HCT116 (cell line): ENCODE measurements around the gene TNNT2. TPM values are rescaled to one million over a fixed set of nuclear protein-coding genes. Genes with fewer than 3 reads are reported as not detected.

Experiments used
- ATAC-seq: fragments of 200-7000 bp; cut with Tn5 transposase; 2 replicates; pipeline ENCODE4 v1.9.1; 2020; ENCODE audit warnings: mild to moderate bottlenecking, moderate library complexity
- BruUV-seq: library from RNA; stranded (reverse); fragments of 400-500 nt; replicated peaks from 2 replicates; lab custom pipeline; 2021; lab: Mats Ljungman, UMichigan
- CTCF ChIA-PET: fragments of 300-600 bp; sonication (Branson Sonifier 250); formaldehyde crosslinking; loops from one replicate; lab custom pipeline; 2021; ENCODE audit warnings: antibody characterized with exemption; lab: Charles Lee
- POLR2A ChIA-PET: fragments of 300-600, 350-600 bp; sonication (Branson Sonifier 250); formaldehyde crosslinking; loops from one replicate; lab custom pipeline; 2021; ENCODE audit warnings: antibody characterized with exemption; lab: Charles Lee
- RAD21 ChIA-PET, 2 experiments: fragments of 300-600 bp; sonication (Branson Sonifier 250); formaldehyde crosslinking; loops; one replicate each; lab custom pipeline; 2023; ENCODE audit warnings: low total read pairs in 2 of 2; ENCODE audit not compliant: uncharacterized antibody in 2 of 2, unreplicated experiment in 2 of 2, low non-redundant PET in 1 of 2; lab: Charles Lee
- DNase-seq: peaks from one replicate; pipeline ENCODE4 v3.0.0-alpha.2; 2010; ENCODE audit warnings: low read depth, low spot score
- H2AFZ ChIP-seq: fragments of 200-600 bp; shearing (Covaris generic), sonication (generic); 2 replicates; pipeline ENCODE4 v1.6.1; 2017; ENCODE audit warnings: low read depth, mixed run types, mixed read lengths, antibody characterized with exemption, low read length; ENCODE audit not compliant: poor library complexity, severe bottlenecking
- H3K27ac ChIP-seq: 2 replicates; pipeline ENCODE4 v1.5.1; 2012; ENCODE audit warnings: low read depth, low read length
- H3K27me3 ChIP-seq: fragments of 200-600 bp; sonication (generic); 2 replicates; pipeline ENCODE4 v1.6.1; 2016; ENCODE audit warnings: mixed run types, low read length, mixed read lengths; ENCODE audit not compliant: insufficient read depth
- H3K36me3 ChIP-seq, 2 experiments: fragments of 200-500 bp in 1 of 2; fragments of 200-600 bp in 1 of 2; sonication (Bioruptor generic) in 1 of 2; sonication (generic) in 1 of 2; 2 replicates each; pipeline versions ENCODE4 v1.5.1 to v1.6.1; 2014 to 2016; ENCODE audit warnings: low read length in 2 of 2, inconsistent platforms in 1 of 2, mixed read lengths in 1 of 2, mixed run types in 1 of 2; ENCODE audit not compliant: insufficient read depth in 2 of 2, control insufficient read depth in 1 of 2
- H3K4me1 ChIP-seq, 2 experiments: fragments of 200-600 bp in 1 of 2; sonication (generic) in 1 of 2; 2 replicates each; pipeline versions ENCODE4 v1.5.1 to v1.6.1; 2012 to 2017; ENCODE audit warnings: low read length in 2 of 2, inconsistent platforms in 1 of 2, mild to moderate bottlenecking in 1 of 2, mixed read lengths in 1 of 2, mixed run types in 1 of 2, moderate library complexity in 1 of 2; ENCODE audit not compliant: insufficient read depth in 2 of 2, control insufficient read depth in 1 of 2
- H3K4me2 ChIP-seq: fragments of 200-600 bp; sonication (generic); 2 replicates; pipeline ENCODE4 v1.6.1; 2017; ENCODE audit warnings: mixed run types, low read length, mixed read lengths
- H3K4me3 ChIP-seq, 2 experiments: fragments of 200-600 bp in 1 of 2; sonication (generic) in 1 of 2; replicated peaks in 1 of 2; 2 replicates each; pipeline ENCODE4 v1.5.1; 2011 to 2016; ENCODE audit warnings: low read length in 2 of 2, control low read depth in 1 of 2, low read depth in 1 of 2, mild to moderate bottlenecking in 1 of 2, mixed read lengths in 1 of 2, mixed run types in 1 of 2
- H3K79me2 ChIP-seq: fragments of 200-600 bp; sonication (generic); 2 replicates; pipeline ENCODE4 v1.6.1; 2017; ENCODE audit warnings: mild to moderate bottlenecking, mixed run types, low read length, moderate library complexity, mixed read lengths; ENCODE audit not compliant: insufficient read depth
- H3K9ac ChIP-seq: fragments of 200-600 bp; sonication (generic); 2 replicates; pipeline ENCODE4 v1.6.1; 2016; ENCODE audit warnings: low read length, mixed read lengths
- H3K9me2 ChIP-seq: fragments of 200-600 bp; sonication (generic), shearing (Covaris generic); 2 replicates; pipeline ENCODE4 v1.6.1; 2017; ENCODE audit warnings: mixed run types, mild to moderate bottlenecking, moderate library complexity; ENCODE audit not compliant: insufficient read depth
- H3K9me3 ChIP-seq, 2 experiments: fragments of 200-500 bp in 1 of 2; fragments of 200-600 bp in 1 of 2; sonication (Bioruptor generic) in 1 of 2; sonication (generic) in 1 of 2; 2 replicates each; pipeline ENCODE4 v1.6.1; 2014 to 2017; ENCODE audit warnings: low read length in 2 of 2, mixed read lengths in 2 of 2, inconsistent platforms in 1 of 2, low read depth in 1 of 2, mild to moderate bottlenecking in 1 of 2, mixed run types in 1 of 2, moderate library complexity in 1 of 2; ENCODE audit not compliant: control insufficient read depth in 1 of 2, insufficient read depth in 1 of 2
- H4K20me1 ChIP-seq: fragments of 200-600 bp; sonication (generic), shearing (Covaris generic); 2 replicates; pipeline ENCODE4 v1.6.1; 2017; ENCODE audit warnings: mixed run types, mild to moderate bottlenecking, moderate library complexity; ENCODE audit not compliant: insufficient read depth
- CEBPB ChIP-seq: IDR thresholded peaks from 2 replicates; pipeline ENCODE4 v1.6.1; 2012; ENCODE audit warnings: low read depth
- CTCF ChIP-seq, 3 experiments: fragments of 200-600 bp in 1 of 3; sonication (generic) in 1 of 3; IDR thresholded peaks in 2 of 3; conservative IDR thresholded peaks in 1 of 3; 2 replicates each; pipeline ENCODE4 v1.5.1; 2012 to 2017; ENCODE audit warnings: low read depth in 2 of 3, low read length in 2 of 3, antibody characterized with exemption in 1 of 3, borderline replicate concordance in 1 of 3, control low read depth in 1 of 3, mild to moderate bottlenecking in 1 of 3, mixed read lengths in 1 of 3, mixed run types in 1 of 3, moderate library complexity in 1 of 3; ENCODE audit not compliant: insufficient read depth in 1 of 3
- ELF1 ChIP-seq: IDR thresholded peaks from 2 replicates; pipeline ENCODE4 v1.6.1; 2012; ENCODE audit warnings: low read depth, borderline replicate concordance
- EZH2 ChIP-seq: fragments of 200-600 bp; sonication (generic); IDR thresholded peaks from 2 replicates; pipeline ENCODE4 v1.6.1; 2017; ENCODE audit warnings: antibody characterized with exemption, mixed run types
- JUND ChIP-seq: IDR thresholded peaks from 2 replicates; pipeline ENCODE4 v1.6.1; 2012
- POLR2A ChIP-seq: IDR thresholded peaks from 2 replicates; pipeline ENCODE4 v1.7.0; 2011; ENCODE audit warnings: borderline replicate concordance; ENCODE audit not compliant: insufficient read depth, insufficient read length; ENCODE audit errors: extremely low read depth
- POLR2AphosphoS5 ChIP-seq: IDR thresholded peaks from 2 replicates; pipeline ENCODE4 v1.6.1; 2011; ENCODE audit warnings: mild to moderate bottlenecking, low read depth, low read length, moderate library complexity
- RAD21 ChIP-seq: IDR thresholded peaks from 2 replicates; pipeline ENCODE4 v1.6.1; 2012; ENCODE audit warnings: low read depth, mild to moderate bottlenecking
- REST ChIP-seq: IDR thresholded peaks from 2 replicates; pipeline ENCODE4 v1.6.1; 2012; ENCODE audit warnings: low read depth
- YY1 ChIP-seq: IDR thresholded peaks from 2 replicates; pipeline ENCODE4 v1.6.1; 2011; ENCODE audit warnings: low read length, low read depth, moderate library complexity, mild to moderate bottlenecking; ENCODE audit not compliant: insufficient replicate concordance; ENCODE audit errors: extremely low read depth
- ZBTB33 ChIP-seq: IDR thresholded peaks from 2 replicates; pipeline ENCODE4 v1.6.1; 2011; ENCODE audit warnings: mild to moderate bottlenecking, low read length, moderate library complexity; ENCODE audit not compliant: insufficient replicate concordance; ENCODE audit errors: extremely low read depth
- ZFX ChIP-seq: fragments of 450-650 bp; IDR thresholded peaks from 2 replicates; pipeline ENCODE4 v1.6.1; 2017
- intact Hi-C: fragments of 100-400 bp; cut with micrococcal nuclease; formaldehyde crosslinking; loops from 2 replicates; pipeline ENCODE4 v1.10.0; 2022
- total RNA-seq: library from RNA; stranded (reverse); gene quantifications from one replicate; pipeline ENCODE4 v1.2.1, GENCODE V29; 2021; ENCODE audit not compliant: unreplicated experiment

The TNNT2 gene
- total RNA-seq, 1 experiment from 2014 or later: 2.0 TPM

- Histone ChIP-seq H3K79me2 (no peaks in the 10 kb centered on the region), H4K20me1 (no peaks in the 10 kb centered on the region), H3K36me3 (no peaks in the 10 kb centered on the region), H3K27ac (no peak overlapping the region), H3K27me3 (peaks cover 28% of the 10 kb centered on the region; the same call in 1 of the 2 replicates), H3K9me2 (no peaks in the 10 kb centered on the region), H2AFZ (no peak overlapping the region), H3K4me2 (no peak overlapping the region)
- POLR2A ChIA-PET: no interaction called here
- DNase-seq: no peak
- TF ChIP-seq ZBTB33: no peak
- TF ChIP-seq, all 23 proteins: peak for 0
- BruUV-seq: no TSS peak
- Histone ChIP-seq H3K4me3 (no peak overlapping the region), H3K9ac (no peak overlapping the region), H3K4me1 (peaks cover 5 to 19% of the 10 kb centered on the region in 2 experiments; a peak in 3 of 4 replicates), H3K9me3 (no peaks in the 10 kb centered on the region)
- intact Hi-C loops: no loop called here
- ChIA-PET RAD21 (no interaction called here), CTCF (no interaction called here)
- no peak for ATAC-seq
These were observed 5.7 kb downstream of the TNNT2 start for GRCh38 chr1:201371792-201372191.

GRCh38 chr1:201371276-201371675, 6.2 kb downstream of the TNNT2 start:
- CTCF ChIA-PET: no interaction called here
- Histone ChIP-seq H3K79me2 (no peaks in the 10 kb centered on the region), H3K9me2 (no peaks in the 10 kb centered on the region), H3K4me1 (peaks cover under 1 to 14% of the 10 kb centered on the region in 2 experiments; a peak in 3 of 4 replicates), H4K20me1 (no peaks in the 10 kb centered on the region), H3K4me2 (no peak overlapping the region), H2AFZ (no peak overlapping the region), H3K36me3 (no peaks in the 10 kb centered on the region), H3K27me3 (peaks cover 29% of the 10 kb centered on the region; the same call in 1 of the 2 replicates), H3K9ac (no peak overlapping the region), H3K27ac (no peak overlapping the region), H3K4me3 (no peak overlapping the region), H3K9me3 (no peaks in the 10 kb centered on the region)
- intact Hi-C loops: no loop called here
- POLR2A ChIA-PET: no interaction called here
- no TSS peak for BruUV-seq
- RAD21 ChIA-PET: no interaction called here
- no peak for DNase-seq
- ATAC-seq: no peak
- TF ChIP-seq POLR2A (no peak), POLR2AphosphoS5 (no peak), YY1 (no peak), JUND (no peak), REST (no peak), CTCF (IDR thresholded peaks at IDR 0.05 in 2 of 3, conservative IDR thresholded peaks at IDR 0.05 in 1 of 3; ENCODE audit: borderline replicate concordance in 1 of 3, insufficient read depth in 1 of 3, low read depth in 2 of 3, low read length in 2 of 3) (no peak), EZH2 (no peak), ZFX (no peak), CEBPB (no peak), ELF1 (no peak), RAD21 (no peak)
